Measurements from ENCODE around the gene LZIC. TPM values are rescaled to one million over a fixed set of nuclear protein-coding genes. Genes with fewer than 3 reads are reported as not detected.

LZIC gene
- total and polyA plus RNA-seq, 9 of the 15 experiments (the other 6 are each of a cell fraction or from before 2014, with no cell fraction given): 32.9 to 109 (median 61.7) TPM

- TF ChIP-seq NCOA1 (IDR thresholded peaks at IDR 0.05; ENCODE audit: low read depth): peak; percentile 37; the same call in 1 of the 2 replicates
- no peak for TF ChIP-seq KDM2B (CRISPR knock-in tag; IDR thresholded peaks at IDR 0.05)
- TF ChIP-seq CHD2 (IDR thresholded peaks at IDR 0.05; ENCODE audit: low read depth, low read length): no peak
- peak; percentile 51; the same call in 1 of the 2 replicates for TF ChIP-seq NR2C2 (CRISPR knock-in tag; IDR thresholded peaks at IDR 0.05)
- TF ChIP-seq NR2C2 (tag; IDR thresholded peaks at IDR 0.05): peak; percentile 92
- no peak for TF ChIP-seq LARP7 (IDR thresholded peaks at IDR 0.05)
- no peak for TF ChIP-seq THAP7 (CRISPR knock-in tag; IDR thresholded peaks at IDR 0.05)
- no peak for TF ChIP-seq MXD1 (CRISPR knock-in tag; IDR thresholded peaks at IDR 0.05; ENCODE audit: borderline replicate concordance, poor library complexity, severe bottlenecking)
- no peak for TF ChIP-seq TCF7 (IDR thresholded peaks at IDR 0.05; ENCODE audit: borderline replicate concordance)
- peak; percentile 86 for TF ChIP-seq LEF1 (IDR thresholded peaks at IDR 0.05)
- TF ChIP-seq, protein P1, sequence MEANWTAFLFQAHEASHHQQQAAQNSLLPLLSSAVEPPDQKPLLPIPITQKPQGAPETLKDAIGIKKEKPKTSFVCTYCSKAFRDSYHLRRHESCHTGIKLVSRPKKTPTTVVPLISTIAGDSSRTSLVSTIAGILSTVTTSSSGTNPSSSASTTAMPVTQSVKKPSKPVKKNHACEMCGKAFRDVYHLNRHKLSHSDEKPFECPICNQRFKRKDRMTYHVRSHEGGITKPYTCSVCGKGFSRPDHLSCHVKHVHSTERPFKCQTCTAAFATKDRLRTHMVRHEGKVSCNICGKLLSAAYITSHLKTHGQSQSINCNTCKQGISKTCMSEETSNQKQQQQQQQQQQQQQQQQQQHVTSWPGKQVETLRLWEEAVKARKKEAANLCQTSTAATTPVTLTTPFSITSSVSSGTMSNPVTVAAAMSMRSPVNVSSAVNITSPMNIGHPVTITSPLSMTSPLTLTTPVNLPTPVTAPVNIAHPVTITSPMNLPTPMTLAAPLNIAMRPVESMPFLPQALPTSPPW (CRISPR knock-in tag; IDR thresholded peaks at IDR 0.05): peak; percentile 81
- TF ChIP-seq L3MBTL2 (IDR thresholded peaks at IDR 0.05): 0 out of 2 replicates have a peak, but pooled peaks have one; percentile 41
- TF ChIP-seq TEAD2 (tag; IDR thresholded peaks at IDR 0.05): 0 out of 2 replicates have a peak, but pooled peaks have one; percentile 59
- 0 out of 2 replicates have a peak, but pooled peaks have one; percentile 24 for TF ChIP-seq HMG20B (CRISPR knock-in tag; IDR thresholded peaks at IDR 0.05)
- no peak for TF ChIP-seq TARDBP (IDR thresholded peaks at IDR 0.05)
- TF ChIP-seq ZNF449 (CRISPR knock-in tag; IDR thresholded peaks at IDR 0.05): 0 out of 2 replicates have a peak, but pooled peaks have one; percentile 2
- no peak for TF ChIP-seq RFX7 (CRISPR knock-in tag; IDR thresholded peaks at IDR 0.05)
- peak; percentile 91 for TF ChIP-seq CEBPB (tag; IDR thresholded peaks at IDR 0.05)
- peak; percentile 63; the same call in 1 of the 2 replicates for TF ChIP-seq MITF (IDR thresholded peaks at IDR 0.05)
- peak; percentile 78 for TF ChIP-seq DMBX1 (CRISPR knock-in tag; IDR thresholded peaks at IDR 0.05; ENCODE audit: borderline replicate concordance)
- TF ChIP-seq BRD4 (IDR thresholded peaks at IDR 0.05): peak; percentile 89; the same call in 1 of the 2 replicates
These were observed 13.5 kb downstream of the LZIC start (continued) for GRCh38 chr1:9929431-9930385.

Measured in K562 (cell line).